Memory B cell (primary cell): ENCODE results near the gene HOXA7.

Experiments
- ATAC-seq: fragments of 150-1000 bp; cut with Tn5 transposase; 2 replicates; pipeline ENCODE4 v1.10.0; 2021; ENCODE audit warnings: low read depth, mild to moderate bottlenecking, moderate library complexity
- DNase-seq, 2 donors: peaks; one replicate each; pipeline ENCODE4 v3.0.0; 2022; ENCODE audit warnings: low spot score in 2 of 2
- H3K27ac Mint-ChIP-seq: one replicate; pipeline ENCODE4 v1.8.0; 2022; ENCODE audit warnings: mild to moderate bottlenecking, moderate library complexity, mixed read lengths
- H3K27me3 Mint-ChIP-seq: one replicate; pipeline ENCODE4 v1.8.0; 2022; ENCODE audit warnings: mixed read lengths
- H3K36me3 Mint-ChIP-seq: one replicate; pipeline ENCODE4 v1.8.0; 2022; ENCODE audit warnings: mild to moderate bottlenecking, mixed read lengths
- H3K4me1 Mint-ChIP-seq: one replicate; pipeline ENCODE4 v1.8.0; 2022; ENCODE audit warnings: mixed read lengths
- H3K4me3 Mint-ChIP-seq: one replicate; pipeline ENCODE4 v1.8.0; 2022; ENCODE audit warnings: mild to moderate bottlenecking, moderate library complexity, mixed read lengths
- H3K9me3 Mint-ChIP-seq: one replicate; pipeline ENCODE4 v1.8.0; 2022; ENCODE audit warnings: mixed read lengths

HOXA7 gene

DNA sequence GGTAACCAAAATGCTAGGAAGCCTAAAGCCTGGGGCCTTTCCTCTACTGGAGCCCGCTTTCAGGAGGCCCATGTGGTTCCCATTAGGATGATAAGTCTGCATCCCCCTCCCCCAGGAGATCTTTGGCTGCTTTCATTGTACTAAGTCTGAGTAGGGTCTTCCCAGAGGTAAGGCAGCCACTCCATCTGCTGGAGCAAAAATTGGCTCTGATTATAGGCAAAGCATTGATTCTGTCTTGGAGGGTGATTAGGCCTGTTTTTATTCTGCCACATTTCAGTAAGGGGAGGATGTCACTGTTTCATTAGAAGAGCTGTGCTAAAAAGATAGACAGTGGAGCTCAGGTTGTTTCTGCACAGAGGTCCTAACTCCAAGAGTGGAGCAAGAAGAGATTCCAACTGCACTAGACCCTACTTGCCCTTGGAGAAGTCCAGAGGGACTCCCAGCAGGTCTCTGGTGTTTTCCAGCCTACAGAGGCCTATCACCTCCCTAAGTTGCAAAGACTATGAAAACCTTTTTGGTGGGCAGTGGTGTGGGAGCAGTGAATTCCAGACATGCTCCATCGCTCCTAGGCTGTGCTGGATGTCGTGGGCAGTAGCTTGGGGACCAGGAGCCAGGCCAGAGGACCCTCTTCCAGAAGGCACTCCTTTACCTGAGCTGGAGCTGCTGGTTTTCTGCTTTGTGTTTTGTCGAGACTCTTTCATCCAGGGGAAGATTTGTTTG is 46.8 kb downstream of the HOXA7 start:
- peaks cover 4% of the 10 kb centered on the region for H3K27me3 Mint-ChIP-seq
- no peak overlapping the region for H3K4me3 Mint-ChIP-seq
- no peak for DNase-seq
- H3K9me3 Mint-ChIP-seq, result peaks cover 2% of the 10 kb centered on the region
- H3K4me1 Mint-ChIP-seq, result no peaks in the 10 kb centered on the region
- H3K36me3 Mint-ChIP-seq, result peaks cover 2% of the 10 kb centered on the region
- no peak for ATAC-seq
- no peak overlapping the region for H3K27ac Mint-ChIP-seq

DNA sequence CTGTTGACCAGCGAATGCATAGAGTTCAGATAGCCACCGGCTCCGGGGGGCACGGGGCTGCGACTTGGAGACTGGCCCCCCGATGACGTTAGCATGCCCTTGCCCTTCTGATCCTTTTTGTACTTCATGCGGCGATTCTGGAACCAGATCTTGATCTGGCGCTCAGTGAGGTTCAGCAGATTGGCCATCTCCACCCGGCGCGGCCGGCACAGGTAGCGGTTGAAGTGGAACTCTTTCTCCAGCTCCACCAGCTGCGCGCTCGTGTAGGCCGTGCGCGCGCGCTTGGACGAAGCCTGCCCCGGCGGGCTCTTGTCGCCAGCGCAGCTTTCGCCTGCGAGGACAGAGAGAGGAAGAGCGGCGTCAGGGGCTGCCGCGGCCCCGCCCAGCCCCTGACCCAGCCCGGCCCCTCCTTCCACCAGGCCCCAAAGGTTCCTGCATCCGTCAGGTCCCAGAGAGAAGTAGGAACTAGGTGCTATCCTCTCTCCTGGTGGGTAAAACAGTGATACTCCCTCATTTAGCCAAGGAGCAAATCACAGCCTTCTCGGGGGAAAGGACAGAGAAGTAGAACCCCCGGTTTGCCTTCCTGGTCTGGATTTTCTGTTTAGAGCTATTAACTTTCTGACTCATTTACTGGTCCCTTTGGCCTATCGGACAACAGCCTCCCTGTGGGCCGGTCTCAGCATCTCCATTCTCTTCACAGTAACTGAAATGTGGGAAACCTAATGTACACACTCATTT is 47.9 kb downstream of the HOXA7 start:
- Mint-ChIP-seq H3K27ac (no peak overlapping the region), H3K4me3 (no peak overlapping the region), H3K27me3 (peaks cover 8% of the 10 kb centered on the region), H3K36me3 (peaks cover 2% of the 10 kb centered on the region), H3K4me1 (no peaks in the 10 kb centered on the region), H3K9me3 (peaks cover 2% of the 10 kb centered on the region)
- no peak for ATAC-seq
- no peak for DNase-seq

DNA sequence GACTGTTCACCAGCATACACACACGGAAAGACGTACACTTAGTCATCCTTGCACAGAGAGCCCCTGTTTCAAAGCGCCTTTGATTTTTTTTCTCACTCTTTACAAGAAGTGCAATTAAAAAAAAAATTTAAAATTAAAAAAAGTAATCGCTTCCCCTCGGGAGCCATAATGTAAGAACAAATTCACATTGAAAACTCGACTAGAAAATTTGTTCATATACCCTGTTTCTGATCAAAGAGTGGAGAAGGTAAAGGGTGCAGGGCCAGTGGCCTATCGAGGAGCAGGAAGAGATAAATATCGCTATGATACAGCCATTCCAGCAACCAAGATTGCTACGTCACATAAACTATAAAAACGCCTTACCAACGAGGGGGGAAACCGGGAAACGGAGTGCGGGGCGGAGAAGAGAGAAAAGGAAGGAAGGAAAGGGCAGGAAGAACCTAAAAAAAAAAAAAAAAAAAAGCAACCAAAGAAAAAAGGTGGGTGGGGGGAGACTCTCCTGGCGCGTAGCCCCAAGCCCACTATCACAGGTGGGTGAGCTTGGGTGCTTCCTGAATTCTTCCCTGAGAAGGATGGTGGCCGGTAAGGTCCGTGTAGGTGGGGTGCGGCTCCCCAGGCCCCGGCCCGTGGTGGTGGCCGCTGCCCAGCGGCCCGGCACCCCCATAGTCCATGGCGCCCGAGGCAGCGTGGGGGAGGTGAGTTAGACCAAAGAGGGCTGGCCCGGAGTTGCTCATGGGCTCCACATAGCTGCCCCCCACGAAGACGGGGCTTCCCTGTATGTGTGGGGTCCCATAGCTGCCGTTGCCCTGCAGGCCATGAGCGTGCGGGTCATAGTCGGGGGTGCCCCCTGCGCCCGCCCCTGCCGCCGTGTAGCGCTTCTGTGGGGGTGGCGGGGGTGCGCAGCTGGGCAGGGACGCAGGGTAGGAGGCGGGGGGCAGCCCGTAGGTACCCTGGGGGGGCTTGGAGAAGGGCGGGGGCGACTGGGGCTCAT is 48.8 kb downstream of the HOXA7 start:
- ATAC-seq (no peak), DNase-seq (no peak)
- no peak overlapping the region for H3K27ac Mint-ChIP-seq
- H3K27me3 Mint-ChIP-seq, result peaks cover 10% of the 10 kb centered on the region
- H3K9me3 Mint-ChIP-seq, result peaks cover 2% of the 10 kb centered on the region
- peaks cover 5% of the 10 kb centered on the region for H3K4me1 Mint-ChIP-seq
- H3K4me3 Mint-ChIP-seq, result no peak overlapping the region
- H3K36me3 Mint-ChIP-seq, result peaks cover 2% of the 10 kb centered on the region

DNA sequence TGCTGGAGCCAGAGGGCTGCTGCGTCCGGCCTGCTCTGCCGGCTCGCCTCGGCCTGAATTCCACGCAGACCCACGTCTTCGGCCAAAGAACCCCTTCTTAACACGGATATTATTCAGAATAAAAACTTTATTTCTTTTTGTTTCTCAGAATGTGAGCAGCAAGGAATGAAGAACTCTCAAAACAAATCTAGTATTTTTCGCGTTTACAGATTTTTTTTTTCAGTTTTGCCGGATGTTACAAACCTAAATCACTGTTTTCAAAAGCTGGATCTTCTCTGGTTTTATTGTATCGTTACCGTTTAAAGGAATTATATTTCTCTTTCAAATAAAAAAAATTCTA is 49.6 kb downstream of the HOXA7 start:
- H3K4me3 Mint-ChIP-seq, result no peak overlapping the region
- H3K36me3 Mint-ChIP-seq, result peaks cover 2% of the 10 kb centered on the region
- H3K9me3 Mint-ChIP-seq, result peaks cover 2% of the 10 kb centered on the region

DNA sequence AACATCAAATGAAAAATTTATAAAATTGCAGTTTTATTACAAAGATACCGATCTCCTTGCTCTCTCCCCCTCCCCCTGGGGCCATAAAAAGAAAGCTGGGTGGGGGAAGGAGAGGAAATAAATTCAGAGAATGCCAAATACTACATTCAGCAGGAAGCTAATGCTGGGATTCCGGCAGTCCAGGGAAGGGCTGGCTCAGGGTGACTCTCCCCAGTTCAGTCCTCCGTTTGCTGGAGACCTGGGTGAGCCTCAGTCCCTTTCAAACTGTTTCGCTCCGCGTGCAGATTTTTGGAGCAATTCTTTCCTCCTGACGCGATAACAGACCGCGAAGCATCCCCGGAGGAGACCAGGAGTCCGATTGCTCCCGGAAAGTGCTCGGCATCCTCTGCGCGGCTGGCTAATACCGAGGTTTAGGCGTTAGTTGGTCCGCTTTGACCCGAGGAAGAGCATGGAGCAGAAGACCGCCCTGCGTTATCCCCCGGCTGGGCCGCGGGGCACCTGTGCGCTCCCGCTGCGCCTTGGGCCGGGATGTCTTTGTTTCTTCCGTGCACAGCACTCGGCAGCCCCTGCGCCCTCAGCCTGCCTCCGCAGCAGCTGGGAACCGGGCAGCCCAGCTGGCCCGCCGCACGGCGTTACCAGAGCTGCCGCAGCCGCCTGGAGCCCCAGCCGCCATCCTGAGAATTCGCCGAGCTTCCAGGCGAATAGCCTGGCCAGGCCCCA is 50.1 kb downstream of the HOXA7 start:
- Mint-ChIP-seq H3K9me3 (peaks cover 2% of the 10 kb centered on the region), H3K36me3 (peaks cover 4% of the 10 kb centered on the region), H3K27me3 (peaks cover 16% of the 10 kb centered on the region), H3K27ac (no peak overlapping the region), H3K4me1 (peaks cover 12% of the 10 kb centered on the region), H3K4me3 (no peak overlapping the region)
- ATAC-seq, result no peak
- no peak for DNase-seq

More for the DNA sequence above, 49.6 kb downstream of the HOXA7 start:
- DNase-seq (no peak), ATAC-seq (no peak)
- Mint-ChIP-seq H3K27ac (no peak overlapping the region), H3K4me1 (peaks cover 8% of the 10 kb centered on the region), H3K27me3 (peaks cover 13% of the 10 kb centered on the region)

DNA sequence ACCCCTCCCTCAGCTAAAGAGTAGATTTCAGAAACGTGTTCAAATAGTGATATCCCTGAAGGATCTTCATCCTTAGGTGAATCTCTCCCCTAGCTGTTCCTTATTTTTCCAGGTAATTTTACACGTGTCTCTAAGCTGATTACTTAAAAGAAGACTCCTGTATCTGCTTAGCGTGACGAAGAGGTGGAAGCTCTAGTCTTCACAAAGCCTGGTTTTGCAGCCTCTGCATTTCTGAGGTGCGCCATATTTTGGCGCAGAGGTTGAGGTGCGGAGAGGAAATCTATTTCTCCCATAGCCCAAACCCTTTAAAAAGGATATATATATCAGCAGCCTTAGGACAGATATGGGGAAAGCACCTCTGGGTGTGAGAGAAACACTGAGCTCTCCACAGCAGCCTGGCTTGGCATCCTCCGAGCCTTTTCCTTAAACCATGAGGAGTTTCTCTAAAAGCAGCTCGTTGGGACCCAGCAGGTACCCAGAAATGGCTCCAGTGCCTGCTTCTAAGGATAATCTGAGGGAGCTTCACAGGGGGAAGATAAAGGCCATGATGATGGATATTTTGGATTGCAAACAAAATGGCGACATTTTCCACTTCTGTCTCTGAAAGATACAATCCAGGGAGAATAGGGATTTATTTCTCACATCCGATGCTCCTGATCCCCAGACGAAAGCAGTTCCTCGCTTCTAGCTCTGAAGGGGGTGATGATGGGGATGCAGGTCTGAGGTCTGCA is 51.0 kb downstream of the HOXA7 start:
- Mint-ChIP-seq H3K36me3 (peaks cover 6% of the 10 kb centered on the region), H3K4me3 (no peak overlapping the region), H3K4me1 (peaks cover 12% of the 10 kb centered on the region), H3K27ac (no peak overlapping the region), H3K27me3 (peaks cover 16% of the 10 kb centered on the region), H3K9me3 (peaks cover 2% of the 10 kb centered on the region)
- ATAC-seq, result no peak
- DNase-seq, result no peak

DNA sequence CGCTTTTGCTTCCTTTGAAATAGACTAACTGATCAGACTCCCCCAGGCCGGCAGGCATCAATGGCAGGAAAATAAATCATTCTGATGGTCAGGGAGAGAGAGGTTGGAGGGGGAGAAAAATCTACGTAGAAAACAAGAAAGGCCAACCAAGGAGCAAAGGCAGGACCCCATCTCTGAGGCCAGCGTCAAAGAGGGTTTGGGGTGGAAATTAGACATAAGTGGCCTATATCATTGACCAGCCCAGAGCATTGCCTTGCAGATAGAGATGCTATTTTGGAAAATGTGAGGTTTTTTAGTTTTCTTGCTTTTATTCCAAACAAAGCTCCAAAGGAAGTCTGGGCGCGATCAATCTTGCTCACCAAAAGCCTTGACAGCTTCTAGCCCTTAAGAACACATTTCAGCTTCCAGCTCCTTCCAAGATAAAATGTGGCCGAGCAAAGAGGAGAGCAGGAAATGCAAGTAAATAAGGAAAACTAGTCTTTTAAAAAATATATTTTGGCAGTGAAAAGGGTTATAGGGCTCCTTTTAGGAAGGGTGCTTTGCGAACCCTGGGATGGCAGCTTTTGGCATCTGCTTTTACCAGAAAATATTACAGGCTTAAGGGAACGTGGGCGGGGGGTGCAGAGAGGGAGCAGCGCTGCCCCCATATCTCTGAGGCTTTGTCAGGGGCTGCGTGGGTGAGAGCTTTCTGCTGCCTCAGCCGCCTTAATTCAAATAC is 52.0 kb downstream of the HOXA7 start:
- peaks cover 16% of the 10 kb centered on the region for H3K27me3 Mint-ChIP-seq

More for the DNA sequence above, 52.0 kb downstream of the HOXA7 start:
- no peak overlapping the region for H3K27ac Mint-ChIP-seq
- peaks cover 12% of the 10 kb centered on the region for H3K4me1 Mint-ChIP-seq
- ATAC-seq (no peak), DNase-seq (no peak)
- peaks cover 10% of the 10 kb centered on the region for H3K36me3 Mint-ChIP-seq
- peaks cover 2% of the 10 kb centered on the region for H3K9me3 Mint-ChIP-seq
- H3K4me3 Mint-ChIP-seq, result no peak overlapping the region
